ENCODE data around the gene ADCY5. TPM values are rescaled to one million over a fixed set of nuclear protein-coding genes. Genes with fewer than 3 reads are reported as not detected.

Gene ADCY5
- total RNA-seq, 1 donor from 2014 or later = 32.2 TPM

DNA sequence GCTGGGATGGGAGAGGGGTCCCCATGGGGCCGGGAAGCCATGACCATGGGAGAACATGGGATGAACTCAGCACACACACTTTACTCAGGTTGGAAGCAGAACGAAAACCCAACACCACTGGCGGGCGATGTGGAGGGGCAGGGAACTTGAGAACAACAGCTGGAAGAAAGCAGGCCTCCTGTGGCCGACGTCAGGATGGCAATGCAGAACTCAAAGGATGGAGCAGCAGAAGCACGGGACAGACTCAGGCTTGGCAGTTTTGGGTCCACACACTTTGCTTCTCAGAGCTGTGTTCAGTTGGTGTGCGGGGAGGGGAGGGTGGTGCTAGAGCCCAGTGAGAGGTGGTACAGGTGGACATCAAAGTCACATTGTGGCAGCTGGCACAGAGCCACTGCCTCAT, 166.4 kb downstream of the ADCY5 start:
- TF ChIP-seq, protein P1, sequence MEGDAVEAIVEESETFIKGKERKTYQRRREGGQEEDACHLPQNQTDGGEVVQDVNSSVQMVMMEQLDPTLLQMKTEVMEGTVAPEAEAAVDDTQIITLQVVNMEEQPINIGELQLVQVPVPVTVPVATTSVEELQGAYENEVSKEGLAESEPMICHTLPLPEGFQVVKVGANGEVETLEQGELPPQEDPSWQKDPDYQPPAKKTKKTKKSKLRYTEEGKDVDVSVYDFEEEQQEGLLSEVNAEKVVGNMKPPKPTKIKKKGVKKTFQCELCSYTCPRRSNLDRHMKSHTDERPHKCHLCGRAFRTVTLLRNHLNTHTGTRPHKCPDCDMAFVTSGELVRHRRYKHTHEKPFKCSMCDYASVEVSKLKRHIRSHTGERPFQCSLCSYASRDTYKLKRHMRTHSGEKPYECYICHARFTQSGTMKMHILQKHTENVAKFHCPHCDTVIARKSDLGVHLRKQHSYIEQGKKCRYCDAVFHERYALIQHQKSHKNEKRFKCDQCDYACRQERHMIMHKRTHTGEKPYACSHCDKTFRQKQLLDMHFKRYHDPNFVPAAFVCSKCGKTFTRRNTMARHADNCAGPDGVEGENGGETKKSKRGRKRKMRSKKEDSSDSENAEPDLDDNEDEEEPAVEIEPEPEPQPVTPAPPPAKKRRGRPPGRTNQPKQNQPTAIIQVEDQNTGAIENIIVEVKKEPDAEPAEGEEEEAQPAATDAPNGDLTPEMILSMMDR (IDR thresholded peaks at IDR 0.05) = no peak
- H3K4me3 ChIP-seq = no peak overlapping the region
- no peak for DNase-seq (ENCODE audit: low spot score in 2 of 2)
- no peak overlapping the region for H3K27ac ChIP-seq
- no peaks in the 10 kb centered on the region for H3K4me1 ChIP-seq
- peaks cover 34 to 80% of the 10 kb centered on the region in 2 donors for H3K36me3 ChIP-seq
- H3K27me3 ChIP-seq = no peaks in the 10 kb centered on the region
- intact Hi-C loops (cut with DNase I) = no loop called here
- no peaks in the 10 kb centered on the region for H3K9me3 ChIP-seq

GRCh38 chr3:123281929-123282328, 167.0 kb downstream of the ADCY5 start:
- no peak overlapping the region for H3K27ac ChIP-seq
- TF ChIP-seq, protein P1 (IDR thresholded peaks at IDR 0.05) = no peak
- H3K36me3 ChIP-seq = peaks cover 30 to 75% of the 10 kb centered on the region in 2 donors
- no peaks in the 10 kb centered on the region for H3K27me3 ChIP-seq
- DNase-seq (ENCODE audit: low spot score in 2 of 2) = no peak
- no peaks in the 10 kb centered on the region for H3K4me1 ChIP-seq
- H3K4me3 ChIP-seq = no peak overlapping the region
- intact Hi-C loops (cut with DNase I) = no loop called here
- no peaks in the 10 kb centered on the region for H3K9me3 ChIP-seq

DNA sequence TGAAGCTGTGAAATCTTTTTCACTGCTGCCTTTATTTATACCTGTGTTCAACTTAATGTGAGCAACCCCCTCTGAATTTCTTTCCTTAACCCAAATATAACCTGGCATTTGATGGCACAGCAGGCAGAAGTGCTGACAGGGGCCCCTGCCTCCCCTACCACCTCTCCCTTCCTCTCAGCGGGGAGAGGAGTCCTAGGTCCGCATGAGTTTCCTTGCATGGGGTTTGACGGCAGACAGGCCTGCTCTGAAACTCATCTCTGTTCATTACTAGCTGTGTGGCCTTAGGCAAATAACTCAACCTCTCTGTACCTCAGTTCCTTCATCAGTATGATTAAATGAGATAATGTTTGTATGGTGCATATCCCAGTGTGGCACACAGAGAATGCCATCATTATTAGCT, 167.5 kb downstream of the ADCY5 start:
- Histone ChIP-seq H3K4me3 (no peak overlapping the region), H3K27ac (no peak overlapping the region), H3K36me3 (peaks cover 25 to 70% of the 10 kb centered on the region in 2 donors), H3K4me1 (no peaks in the 10 kb centered on the region), H3K9me3 (no peaks in the 10 kb centered on the region), H3K27me3 (no peaks in the 10 kb centered on the region)
- TF ChIP-seq, protein P1 (IDR thresholded peaks at IDR 0.05) = no peak
- no peak for DNase-seq (ENCODE audit: low spot score in 2 of 2)
- intact Hi-C loops (cut with DNase I) = no loop called here

- Histone ChIP-seq H3K27me3 (no peaks in the 10 kb centered on the region), H3K4me3 (no peak overlapping the region), H3K27ac (no peak overlapping the region), H3K36me3 (peaks cover 8 to 47% of the 10 kb centered on the region in 2 donors), H3K4me1 (no peaks in the 10 kb centered on the region), H3K9me3 (no peaks in the 10 kb centered on the region)
- no peak for DNase-seq (ENCODE audit: low spot score in 2 of 2)
- TF ChIP-seq, protein P1 (IDR thresholded peaks at IDR 0.05) = no peak
- intact Hi-C loops (cut with DNase I) = no loop called here
These were observed 169.8 kb downstream of the ADCY5 start for GRCh38 chr3:123279121-123279520.

DNA sequence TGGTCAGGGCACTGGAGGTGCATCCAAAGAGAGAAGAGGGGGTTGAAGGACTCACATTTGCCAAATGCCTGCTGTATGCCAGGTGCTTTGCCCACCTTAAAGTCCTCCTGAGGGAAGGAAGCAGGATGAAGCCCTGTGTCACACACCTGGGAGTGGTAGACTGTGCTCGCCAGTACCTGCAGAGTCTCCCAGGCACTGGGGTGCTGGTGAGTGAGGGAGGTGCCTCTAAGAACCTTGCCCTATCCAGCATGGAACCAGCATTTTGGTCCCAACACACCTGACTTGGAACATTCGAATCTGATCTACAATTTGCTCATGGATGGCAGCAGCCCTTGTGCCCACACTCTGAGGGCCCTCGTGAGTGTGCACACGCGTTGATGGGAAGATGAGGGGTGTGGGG, 170.4 kb downstream of the ADCY5 start:
- Histone ChIP-seq H3K36me3 (peaks cover under 1 to 40% of the 10 kb centered on the region in 2 donors), H3K27me3 (no peaks in the 10 kb centered on the region), H3K9me3 (no peaks in the 10 kb centered on the region), H3K27ac (no peak overlapping the region), H3K4me3 (no peak overlapping the region), H3K4me1 (peaks cover 0 to 2% of the 10 kb centered on the region in 2 donors)
- DNase-seq (ENCODE audit: low spot score in 2 of 2) = no peak
- TF ChIP-seq, protein P1 (IDR thresholded peaks at IDR 0.05) = no peak
- intact Hi-C loops (cut with DNase I) = no loop called here

GRCh38 chr3:123277106-123277505, 171.8 kb downstream of the ADCY5 start:
- no peak overlapping the region for H3K27ac ChIP-seq
- H3K4me1 ChIP-seq = peaks cover 0 to 2% of the 10 kb centered on the region in 2 donors
- H3K27me3 ChIP-seq = no peaks in the 10 kb centered on the region
- TF ChIP-seq, protein P1 (IDR thresholded peaks at IDR 0.05) = no peak
- H3K4me3 ChIP-seq = no peak overlapping the region
- DNase-seq (ENCODE audit: low spot score in 2 of 2) = no peak
- intact Hi-C loops (cut with DNase I) = no loop called here
- no peaks in the 10 kb centered on the region for H3K9me3 ChIP-seq
- peaks cover 0 to 27% of the 10 kb centered on the region in 2 donors for H3K36me3 ChIP-seq
